ENCODE measurements around the gene TNFAIP8L2. TPM values are rescaled to one million over a fixed set of nuclear protein-coding genes. Genes with fewer than 3 reads are reported as not detected.

The TNFAIP8L2 gene
- total RNA-seq, 1 experiment from 2014 or later, result not detected

DNA sequence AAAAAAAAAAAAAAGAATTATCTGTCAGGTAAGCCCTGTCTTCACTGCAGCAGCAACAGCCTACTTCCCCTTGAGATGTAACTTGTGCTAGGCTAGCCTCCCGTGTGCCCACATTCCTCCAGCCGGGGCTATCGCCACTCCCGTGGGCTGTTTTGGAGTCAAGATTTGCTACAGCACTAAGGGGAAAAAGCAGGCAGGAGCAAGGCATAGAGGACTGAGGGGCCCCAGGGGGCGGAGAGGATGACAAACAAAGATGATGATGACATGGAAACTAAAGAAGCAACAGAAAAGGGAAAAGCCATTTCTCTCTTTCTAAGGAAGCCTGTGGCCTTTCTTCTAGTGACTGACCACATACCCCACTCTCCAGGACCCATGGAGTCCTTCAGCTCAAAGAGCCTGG is 1.9 kb downstream of the TNFAIP8L2 start:
- H4K91ac ChIP-seq (ENCODE audit: insufficient read length, low read depth, low read length), result no peak overlapping the region
- H2BK5ac ChIP-seq (ENCODE audit: insufficient read length, low read length), result no peak overlapping the region
- H2BK12ac ChIP-seq (ENCODE audit: insufficient read length, low read depth, low read length), result no peak overlapping the region
- no peak overlapping the region for H3K56ac ChIP-seq (ENCODE audit: insufficient read length, low read depth, low read length)
- no peak overlapping the region for H2BK20ac ChIP-seq (ENCODE audit: low read depth, low read length, poor library complexity, severe bottlenecking)
- TF ChIP-seq, protein P1, sequence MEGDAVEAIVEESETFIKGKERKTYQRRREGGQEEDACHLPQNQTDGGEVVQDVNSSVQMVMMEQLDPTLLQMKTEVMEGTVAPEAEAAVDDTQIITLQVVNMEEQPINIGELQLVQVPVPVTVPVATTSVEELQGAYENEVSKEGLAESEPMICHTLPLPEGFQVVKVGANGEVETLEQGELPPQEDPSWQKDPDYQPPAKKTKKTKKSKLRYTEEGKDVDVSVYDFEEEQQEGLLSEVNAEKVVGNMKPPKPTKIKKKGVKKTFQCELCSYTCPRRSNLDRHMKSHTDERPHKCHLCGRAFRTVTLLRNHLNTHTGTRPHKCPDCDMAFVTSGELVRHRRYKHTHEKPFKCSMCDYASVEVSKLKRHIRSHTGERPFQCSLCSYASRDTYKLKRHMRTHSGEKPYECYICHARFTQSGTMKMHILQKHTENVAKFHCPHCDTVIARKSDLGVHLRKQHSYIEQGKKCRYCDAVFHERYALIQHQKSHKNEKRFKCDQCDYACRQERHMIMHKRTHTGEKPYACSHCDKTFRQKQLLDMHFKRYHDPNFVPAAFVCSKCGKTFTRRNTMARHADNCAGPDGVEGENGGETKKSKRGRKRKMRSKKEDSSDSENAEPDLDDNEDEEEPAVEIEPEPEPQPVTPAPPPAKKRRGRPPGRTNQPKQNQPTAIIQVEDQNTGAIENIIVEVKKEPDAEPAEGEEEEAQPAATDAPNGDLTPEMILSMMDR (conservative IDR thresholded peaks at IDR 0.05), result no peak
- H2BK120ac ChIP-seq (ENCODE audit: low read depth, low read length, poor library complexity, severe bottlenecking), result no peak overlapping the region
- no peak overlapping the region for H3K27ac ChIP-seq (ENCODE audit: insufficient read length, low read depth, low read length)
- H3K4me2 ChIP-seq (ENCODE audit: insufficient read depth, insufficient read length, low read length), result no peak overlapping the region
- no peak overlapping the region for H2AFZ ChIP-seq (ENCODE audit: low read length)
- H3T11ph ChIP-seq (ENCODE audit: low read length), result no peak overlapping the region
- no peak overlapping the region for H2BK15ac ChIP-seq (ENCODE audit: low read depth, low read length)
- no peak for DNase-seq
- Mint-ChIP-seq H3K27me3 (ENCODE audit: low read depth) (no peaks in the 10 kb centered on the region), H3K9me3 (no peaks in the 10 kb centered on the region; a peak in 1 of 5 replicates), H3K36me3 (ENCODE audit: insufficient read depth in 1 of 3, low read depth in 3 of 3) (peaks cover 5 to 29% (median 21%) of the 10 kb centered on the region in 3 experiments; a peak in 6 of 7 replicates), H3K27ac (no peak overlapping the region; a peak in 1 of 7 replicates), H3K4me1 (peaks cover 9 to 10% of the 10 kb centered on the region in 2 experiments; a peak in 3 of 4 replicates), H3K4me3 (no peak overlapping the region; a peak in 1 of 5 replicates)
- no peaks in the 10 kb centered on the region for H3K23me2 ChIP-seq (ENCODE audit: insufficient read length, low read depth, low read length, poor library complexity, severe bottlenecking)
- H3K79me2 ChIP-seq (ENCODE audit: insufficient read depth, low read length), result no peaks in the 10 kb centered on the region
- no peak overlapping the region for H4K5ac ChIP-seq (ENCODE audit: insufficient read length, low read depth, low read length)
- no peak overlapping the region for H3K18ac ChIP-seq (ENCODE audit: insufficient read length, low read depth, low read length)
- no CpG with 5 or more reads among the region's 5 CpGs for WGBS (ENCODE audit: extremely low coverage, insufficient read length, low lambda C conversion rate)
- H3K27me3 ChIP-seq (ENCODE audit: insufficient read depth, low read length), result no peaks in the 10 kb centered on the region
- H3K4ac ChIP-seq (ENCODE audit: low read depth, low read length), result no peak overlapping the region
- no peak overlapping the region for H2AK5ac ChIP-seq (ENCODE audit: insufficient read length, low read length)
- no peak overlapping the region for H3K14ac ChIP-seq (ENCODE audit: insufficient read depth, low read length)
- H4K8ac ChIP-seq (replicated peaks; ENCODE audit: insufficient read length, low read depth, low read length), result no peak overlapping the region
- H3K9me3 ChIP-seq (ENCODE audit: control insufficient read depth, low read depth, low read length), result no peaks in the 10 kb centered on the region
- H3K23ac ChIP-seq (ENCODE audit: insufficient read length, low read depth, low read length), result no peak overlapping the region
- H3K9ac ChIP-seq (ENCODE audit: extremely low read depth, insufficient read length, low read length), result no peak overlapping the region
- H4K20me1 ChIP-seq (ENCODE audit: control insufficient read depth, insufficient read depth, insufficient read length), result no peaks in the 10 kb centered on the region
- no peaks in the 10 kb centered on the region for H3K79me1 ChIP-seq (ENCODE audit: insufficient read depth, low read depth, low read length, poor library complexity, severe bottlenecking)
- H3K4me1 ChIP-seq (ENCODE audit: insufficient read depth, low read length), result no peaks in the 10 kb centered on the region
